CD4-positive, alpha-beta memory T cell (primary cell): ENCODE results near the gene CDSN. TPM values are rescaled to one million over a fixed set of nuclear protein-coding genes. Genes with fewer than 3 reads are reported as not detected.

Experiments
- CTCF ChIA-PET: fragments of 350-600 bp; sonication (Branson Sonifier 250); formaldehyde crosslinking; loops from one replicate; lab custom pipeline; 2021; ENCODE audit warnings: inconsistent platforms; ENCODE audit not compliant: partially characterized antibody; lab: Charles Lee
- POLR2A ChIA-PET: fragments of 350-600 bp; sonication (Branson Sonifier 250); formaldehyde crosslinking; loops from one replicate; lab custom pipeline; 2021; ENCODE audit not compliant: partially characterized antibody; lab: Charles Lee
- DNase-seq, 5 donors: peaks; one replicate each; pipeline versions ENCODE4 v3.0.0 to v3.0.0-alpha.2; 2020 to 2022; ENCODE audit warnings: mixed read lengths in 1 of 5
- H3K27ac ChIP-seq: one replicate; pipeline ENCODE4 v1.7.0; 2013; ENCODE audit warnings: low read depth, low read length
- H3K27me3 ChIP-seq: 2 replicates; pipeline ENCODE4 v1.7.0; 2013; ENCODE audit warnings: mild to moderate bottlenecking, low read length, moderate library complexity; ENCODE audit not compliant: insufficient read depth
- H3K36me3 ChIP-seq: 2 replicates; pipeline ENCODE4 v1.7.0; 2013; ENCODE audit warnings: mild to moderate bottlenecking, low read length, moderate library complexity; ENCODE audit not compliant: insufficient read depth
- H3K4me1 ChIP-seq: 2 replicates; pipeline ENCODE4 v1.7.0; 2013; ENCODE audit warnings: mild to moderate bottlenecking, low read length, moderate library complexity; ENCODE audit not compliant: insufficient read depth
- H3K4me3 ChIP-seq, 2 donors: one replicate each; pipeline ENCODE4 v1.7.0; 2013; ENCODE audit warnings: low read length in 2 of 2, mild to moderate bottlenecking in 1 of 2
- H3K9me3 ChIP-seq, 2 donors: one replicate each; pipeline ENCODE4 v1.7.0; 2013; ENCODE audit warnings: low read length in 2 of 2, control low read depth in 1 of 2; ENCODE audit not compliant: control insufficient read depth in 1 of 2
- H3K27ac Mint-ChIP-seq, 7 donors: one replicate each; pipeline ENCODE4 v1.8.0; 2020 to 2021; ENCODE audit warnings: mixed read lengths in 7 of 7, mild to moderate bottlenecking in 6 of 7, inconsistent platforms in 3 of 7, moderate library complexity in 3 of 7
- H3K27me3 Mint-ChIP-seq, 2 donors: one replicate each; pipeline ENCODE4 v1.8.0; 2020 to 2021; ENCODE audit warnings: mixed read lengths in 2 of 2
- H3K36me3 Mint-ChIP-seq, 2 donors: one replicate each; pipeline ENCODE4 v1.8.0; 2020 to 2021; ENCODE audit warnings: mixed read lengths in 2 of 2, inconsistent platforms in 1 of 2, mild to moderate bottlenecking in 1 of 2
- H3K4me1 Mint-ChIP-seq, 4 donors: one replicate each; pipeline ENCODE4 v1.8.0; 2020 to 2021; ENCODE audit warnings: mixed read lengths in 4 of 4, mild to moderate bottlenecking in 1 of 4
- H3K4me3 Mint-ChIP-seq, 8 donors: one replicate each; pipeline ENCODE4 v1.8.0; 2020 to 2021; ENCODE audit warnings: mixed read lengths in 8 of 8, mild to moderate bottlenecking in 7 of 8, moderate library complexity in 6 of 8, inconsistent platforms in 3 of 8
- H3K9me3 Mint-ChIP-seq, 8 donors: one replicate each; pipeline ENCODE4 v1.8.0; 2020 to 2021; ENCODE audit warnings: mixed read lengths in 8 of 8, mild to moderate bottlenecking in 5 of 8, inconsistent platforms in 3 of 8, moderate library complexity in 1 of 8
- intact Hi-C: fragments of 100-400 bp; cut with micrococcal nuclease; formaldehyde crosslinking; loops from one replicate; pipeline ENCODE4 v1.15.1; 2023
- polyA plus RNA-seq, 2 donors: library from polyadenylated mRNA; unstranded; fragments of 300-500 nt; fragmentation: Illumina TruSeq; gene quantifications; one replicate each; pipeline ENCODE4 v1.2.3, GENCODE V29; 2021
- total RNA-seq, 2 experiments: library from RNA; stranded (reverse); gene quantifications; one replicate each; pipeline ENCODE4 v1.2.3, GENCODE V29; 2021

CDSN gene
- total and polyA plus RNA-seq, 4 experiments from 2014 or later: not detected

DNA sequence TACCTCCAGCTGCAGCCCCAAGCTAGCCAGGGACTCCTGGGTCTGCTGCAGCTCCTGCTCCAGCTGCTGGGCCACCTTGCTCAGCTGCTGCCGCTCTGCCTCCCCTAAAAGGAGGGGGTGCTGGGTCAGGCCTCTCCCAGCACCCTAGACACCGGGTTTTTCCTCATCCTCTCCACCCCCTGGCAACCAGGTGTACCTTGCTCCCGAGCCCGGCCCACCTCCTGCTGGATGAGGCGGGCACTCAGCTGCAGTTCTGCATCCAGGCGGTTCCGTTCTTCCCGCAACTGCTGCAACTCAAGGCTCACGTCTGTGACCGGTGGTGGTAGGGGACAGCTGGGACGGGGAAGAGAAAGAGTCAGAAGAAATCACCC is 24.7 kb upstream of the CDSN start:
- no peak overlapping the region for H3K27ac Mint-ChIP-seq
- no peaks in the 10 kb centered on the region for H3K27me3 Mint-ChIP-seq
- H3K4me3 Mint-ChIP-seq: no peak overlapping the region
- POLR2A ChIA-PET: no interaction called here
- H3K27ac ChIP-seq: no peak overlapping the region
- no peaks in the 10 kb centered on the region for H3K4me1 Mint-ChIP-seq
- no peak overlapping the region for H3K4me3 ChIP-seq
- no peak for DNase-seq
- CTCF ChIA-PET: interaction anchor here (1.6 kb wide), 1 partner anchor 222 kb away, joined by 3 read pairs; no protein-coding TSS in a partner anchor
- H3K36me3 ChIP-seq: no peaks in the 10 kb centered on the region
- H3K36me3 Mint-ChIP-seq: peaks cover 4 to 12% of the 10 kb centered on the region in 2 donors
- no peaks in the 10 kb centered on the region for H3K9me3 ChIP-seq
- H3K4me1 ChIP-seq: no peaks in the 10 kb centered on the region
- intact Hi-C loops: no loop called here
- no peaks in the 10 kb centered on the region for H3K9me3 Mint-ChIP-seq
- H3K27me3 ChIP-seq: no peaks in the 10 kb centered on the region

DNA sequence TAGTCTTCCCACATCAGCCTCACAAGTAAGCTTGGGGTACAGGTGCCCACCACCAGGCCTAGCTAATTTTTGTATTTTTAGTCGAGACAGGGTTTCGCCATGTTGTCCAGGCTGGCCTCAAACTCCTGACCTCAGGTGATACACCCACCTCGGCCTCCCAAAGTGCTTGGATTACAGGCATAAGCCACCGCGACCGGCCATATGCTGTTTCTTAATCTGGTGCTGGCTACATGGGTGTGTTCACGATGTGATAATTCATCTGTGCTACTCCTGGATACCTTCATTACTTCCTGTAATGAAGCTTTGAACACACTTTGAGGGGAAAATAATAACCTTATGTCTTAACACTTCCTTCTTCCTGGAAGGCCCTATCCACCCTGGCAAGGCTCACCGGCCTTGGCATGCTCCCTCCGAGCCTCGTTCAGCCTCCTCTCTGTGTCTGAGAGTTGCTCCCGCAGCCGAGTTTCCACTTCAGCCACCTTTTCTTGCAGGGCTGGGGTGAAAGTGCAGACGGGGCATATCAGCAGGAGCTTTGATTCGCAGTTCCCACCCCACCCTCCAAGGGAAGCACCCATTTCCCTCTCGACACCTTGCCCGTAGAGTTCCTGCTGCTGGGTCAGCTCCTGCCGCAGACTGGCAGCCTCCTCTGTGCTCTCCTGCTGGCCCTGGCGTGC is 24.2 kb upstream of the CDSN start:
- Mint-ChIP-seq H3K27ac (peak overlapping the region in 2 of 7 donors; percentile 22 to 35), H3K27me3 (no peaks in the 10 kb centered on the region)
- POLR2A ChIA-PET: no interaction called here

DNA sequence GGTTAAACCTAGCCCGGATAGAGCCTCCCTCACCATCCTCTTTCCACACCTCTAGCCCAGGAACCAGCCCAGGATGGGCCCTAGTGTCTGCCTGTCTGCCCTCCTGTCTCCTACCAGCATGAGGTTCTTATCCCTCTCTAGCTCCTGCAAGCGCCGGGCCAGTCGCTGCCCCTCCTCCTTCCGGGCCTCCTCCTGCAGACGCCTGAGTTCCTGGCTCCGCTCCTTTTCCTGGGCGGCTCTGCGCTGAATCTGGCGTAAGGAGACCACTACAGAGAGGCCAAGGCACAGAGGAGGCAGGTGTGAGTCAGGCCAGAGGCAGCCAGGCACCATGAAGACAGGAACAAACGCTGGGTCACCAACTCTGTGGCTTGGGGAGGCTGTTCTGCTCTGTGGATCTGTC is 22.9 kb upstream of the CDSN start:
- POLR2A ChIA-PET: no interaction called here
- H3K4me3 Mint-ChIP-seq: no peak overlapping the region

More for the DNA sequence above, 24.2 kb upstream of the CDSN start:
- Mint-ChIP-seq H3K4me1 (no peaks in the 10 kb centered on the region), H3K4me3 (no peak overlapping the region), H3K9me3 (no peaks in the 10 kb centered on the region), H3K36me3 (peaks cover 4 to 12% of the 10 kb centered on the region in 2 donors)
- no peaks in the 10 kb centered on the region for H3K27me3 ChIP-seq
- no peak overlapping the region for H3K27ac ChIP-seq
- CTCF ChIA-PET: interaction anchor here (1.4 to 1.6 kb wide), 3 partner anchors 9 to 222 kb away, joined by 3 read pairs; no protein-coding TSS in a partner anchor
- no peak for DNase-seq
- H3K4me3 ChIP-seq: no peak overlapping the region
- H3K4me1 ChIP-seq: no peaks in the 10 kb centered on the region
- no peaks in the 10 kb centered on the region for H3K36me3 ChIP-seq
- intact Hi-C loops: no loop called here
- H3K9me3 ChIP-seq: no peaks in the 10 kb centered on the region

DNA sequence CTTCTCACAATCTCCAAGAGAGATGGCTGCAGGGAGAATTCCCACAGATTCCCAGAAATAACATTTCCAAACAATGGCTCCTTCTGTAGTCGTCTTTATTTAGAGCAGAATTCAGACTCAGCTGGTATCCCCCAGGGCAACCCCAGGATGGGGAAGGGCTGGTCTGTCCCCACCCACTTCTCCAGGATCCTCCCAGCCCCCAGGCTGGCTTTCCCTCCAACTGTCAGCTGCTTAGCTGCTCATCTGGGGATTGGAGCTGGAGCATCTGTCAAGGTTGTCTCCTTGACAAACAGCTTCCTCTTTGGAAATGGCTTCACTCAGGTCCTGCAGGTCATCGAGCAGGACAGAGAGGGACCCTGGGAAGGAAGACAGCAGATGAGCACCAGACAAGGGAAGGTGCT is 22.1 kb upstream of the CDSN start:
- ChIA-PET POLR2A (interaction anchor here (1.6 kb wide), 1 partner anchor 17 kb away, joined by 4 read pairs; no protein-coding TSS in a partner anchor), CTCF (interaction anchor here (0.9 to 1.8 kb wide), 3 partner anchors 12 to 224 kb away, joined by 3 to 5 read pairs (median 4); no protein-coding TSS in a partner anchor)
- Mint-ChIP-seq H3K27me3 (peaks cover 0 to 2% of the 10 kb centered on the region in 2 donors), H3K4me1 (peaks cover 3 to 10% (median 4%) of the 10 kb centered on the region in 4 donors), H3K9me3 (no peaks in the 10 kb centered on the region), H3K36me3 (peaks cover 4 to 11% of the 10 kb centered on the region in 2 donors), H3K27ac (peak overlapping the region in 1 of 7 donors; percentile 55), H3K4me3 (no peak overlapping the region)
- no peaks in the 10 kb centered on the region for H3K27me3 ChIP-seq
- no peak overlapping the region for H3K27ac ChIP-seq
- DNase-seq: no peak
- H3K9me3 ChIP-seq: no peaks in the 10 kb centered on the region
- intact Hi-C loops: no loop called here
- H3K4me3 ChIP-seq: no peak overlapping the region
- no peaks in the 10 kb centered on the region for H3K36me3 ChIP-seq
- H3K4me1 ChIP-seq: peaks cover 5% of the 10 kb centered on the region

More for the DNA sequence above, 22.9 kb upstream of the CDSN start:
- no peaks in the 10 kb centered on the region for H3K36me3 ChIP-seq
- Mint-ChIP-seq H3K36me3 (peaks cover 4 to 11% of the 10 kb centered on the region in 2 donors), H3K4me1 (peaks cover 0 to 4% (median 0%) of the 10 kb centered on the region in 4 donors), H3K27ac (peak overlapping the region in 2 of 7 donors; percentile 29 to 52), H3K9me3 (no peaks in the 10 kb centered on the region), H3K27me3 (no peaks in the 10 kb centered on the region)
- H3K27ac ChIP-seq: no peak overlapping the region
- H3K4me3 ChIP-seq: no peak overlapping the region
- intact Hi-C loops: no loop called here
- no peak for DNase-seq
- H3K27me3 ChIP-seq: no peaks in the 10 kb centered on the region
- CTCF ChIA-PET: interaction anchor here (1.4 to 1.5 kb wide), 2 partner anchors 8 to 10 kb away, joined by 3 read pairs; no protein-coding TSS in a partner anchor
- no peaks in the 10 kb centered on the region for H3K4me1 ChIP-seq
- no peaks in the 10 kb centered on the region for H3K9me3 ChIP-seq

DNA sequence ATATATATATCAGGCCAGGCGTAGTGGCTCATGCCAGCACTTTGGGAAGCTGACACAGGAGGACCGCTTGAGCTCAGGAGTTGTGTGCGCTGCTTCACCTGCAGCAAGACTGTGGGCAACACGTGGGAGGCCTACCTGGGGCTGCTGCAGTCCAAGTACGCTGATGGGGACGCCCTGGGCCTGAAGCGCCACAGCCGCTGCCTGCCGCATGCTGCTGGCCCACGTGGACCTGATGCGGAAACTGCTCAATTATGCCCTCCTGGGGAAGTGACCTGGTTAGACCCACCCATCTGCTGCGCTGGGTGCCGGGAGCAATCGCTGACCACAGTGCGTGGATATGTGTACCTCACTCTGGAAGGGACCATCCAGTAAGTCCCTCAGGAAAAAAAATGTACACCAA is 20.4 kb upstream of the CDSN start:
- no peak overlapping the region for H3K4me3 Mint-ChIP-seq
- H3K27ac ChIP-seq: no peak overlapping the region
- no peak for DNase-seq
- H3K4me3 ChIP-seq: no peak overlapping the region
- H3K36me3 Mint-ChIP-seq: peaks cover 2 to 9% of the 10 kb centered on the region in 2 donors
- no peak overlapping the region for H3K27ac Mint-ChIP-seq
- H3K9me3 ChIP-seq: no peaks in the 10 kb centered on the region
- H3K9me3 Mint-ChIP-seq: no peaks in the 10 kb centered on the region
- H3K4me1 Mint-ChIP-seq: peaks cover 3 to 11% (median 5%) of the 10 kb centered on the region in 4 donors
- intact Hi-C loops: no loop called here
- no peaks in the 10 kb centered on the region for H3K36me3 ChIP-seq
- no peaks in the 10 kb centered on the region for H3K27me3 ChIP-seq
- peaks cover 0 to 2% of the 10 kb centered on the region in 2 donors for H3K27me3 Mint-ChIP-seq
- peaks cover 5% of the 10 kb centered on the region for H3K4me1 ChIP-seq
- CTCF ChIA-PET: interaction anchor here (1.5 kb wide), 1 partner anchor 14 kb away, joined by 3 read pairs; no protein-coding TSS in a partner anchor
- POLR2A ChIA-PET: interaction anchor here (1.6 kb wide), 1 partner anchor 18 kb away, joined by 4 read pairs; no protein-coding TSS in a partner anchor

DNA sequence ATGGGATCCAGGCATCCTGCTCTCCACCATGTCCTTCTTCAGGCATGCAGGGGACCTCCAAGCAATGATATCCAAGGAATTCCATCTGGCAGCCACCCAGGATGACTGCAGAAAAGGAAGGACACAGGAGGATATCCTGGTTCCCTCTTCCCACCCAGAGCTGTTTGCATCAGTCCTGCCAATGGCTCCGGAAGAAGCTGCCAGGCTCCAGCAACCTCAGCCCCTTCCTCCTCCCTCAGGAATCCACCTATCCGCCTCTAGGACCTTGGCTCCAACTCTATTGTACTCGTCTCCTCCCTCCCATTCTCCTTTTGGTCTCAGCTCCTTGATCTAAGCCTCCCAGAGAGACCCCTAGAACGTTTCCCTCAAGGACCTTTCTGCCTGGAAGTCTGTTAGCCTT is 19.4 kb upstream of the CDSN start:
- Mint-ChIP-seq H3K9me3 (no peaks in the 10 kb centered on the region), H3K27me3 (peaks cover 0 to 2% of the 10 kb centered on the region in 2 donors), H3K4me1 (peaks cover 3 to 11% (median 5%) of the 10 kb centered on the region in 4 donors), H3K4me3 (no peak overlapping the region), H3K27ac (peak overlapping the region in 2 of 7 donors; percentile 32 to 63), H3K36me3 (peaks cover 0 to 5% of the 10 kb centered on the region in 2 donors)
- H3K9me3 ChIP-seq: no peaks in the 10 kb centered on the region
- H3K27ac ChIP-seq: no peak overlapping the region
- ChIA-PET CTCF (interaction anchor here (1.2 to 5.2 kb wide), 6 partner anchors 10 to 227 kb away, joined by 3 to 67 read pairs (median 8); no protein-coding TSS in a partner anchor), POLR2A (interaction anchor here (3.2 to 3.4 kb wide), 2 partner anchors 58 to 227 kb away, joined by 13 to 19 read pairs; no protein-coding TSS in a partner anchor)
- H3K27me3 ChIP-seq: no peaks in the 10 kb centered on the region
- DNase-seq: no peak
- no peaks in the 10 kb centered on the region for H3K36me3 ChIP-seq
- peaks cover 5% of the 10 kb centered on the region for H3K4me1 ChIP-seq
- no peak overlapping the region for H3K4me3 ChIP-seq
- intact Hi-C loops: loop anchor here (5.0 kb wide), 1 partner anchor 248 kb away; no protein-coding TSS in a partner anchor

DNA sequence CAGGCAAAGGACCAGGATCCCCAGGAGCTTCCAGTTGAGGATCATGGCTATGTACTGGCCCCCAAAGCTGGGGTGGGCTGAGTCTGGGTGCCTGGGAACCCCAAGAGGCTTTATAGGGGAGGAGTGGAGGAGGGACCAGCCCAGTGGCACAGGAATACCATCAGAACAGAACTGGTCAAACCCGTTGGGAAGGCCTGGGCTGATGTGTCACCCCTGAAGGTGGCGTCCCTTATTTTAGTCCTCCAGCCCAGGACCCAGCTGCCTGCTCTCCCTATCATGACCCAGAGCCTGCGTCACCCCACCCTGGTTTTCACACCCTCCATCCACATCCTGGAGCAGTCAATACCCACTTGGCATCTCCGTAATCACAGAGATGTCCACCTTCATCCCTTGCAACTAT is 18.7 kb upstream of the CDSN start, which contains the start of gene PSORS1C2:
PSORS1C2 (minus strand) TSS at position 85 of the 400 bp plus-strand sequence; CDS start at position 45, 40 bp downstream.
- peak within 1 kb of the TSS in 2 of 7 donors; percentile 32 to 63 for H3K27ac Mint-ChIP-seq
- CTCF ChIA-PET: interaction anchor here (1.1 to 5.2 kb wide), 9 partner anchors 8 to 238 kb away, joined by 3 to 67 read pairs (median 10); no protein-coding TSS in a partner anchor
- H3K9me3 Mint-ChIP-seq: no peaks in the 10 kb centered on the region
- no peak for DNase-seq
- Histone ChIP-seq H3K4me1 (peaks cover 5% of the 10 kb centered on the region), H3K27ac (no peak within 1 kb of the TSS), H3K9me3 (no peaks in the 10 kb centered on the region), H3K27me3 (no peaks in the 10 kb centered on the region), H3K36me3 (no peaks in the 10 kb centered on the region), H3K4me3 (no peak within 1 kb of the TSS)
- peaks cover 3 to 11% (median 5%) of the 10 kb centered on the region in 4 donors for H3K4me1 Mint-ChIP-seq
- intact Hi-C loops: loop anchor here (5.0 kb wide), 1 partner anchor 248 kb away; no protein-coding TSS in a partner anchor
- POLR2A ChIA-PET: interaction anchor here (0.7 to 3.4 kb wide), 3 partner anchors 58 to 228 kb away, joined by 3 to 19 read pairs (median 13); no protein-coding TSS in a partner anchor
- peaks cover 0 to 2% of the 10 kb centered on the region in 2 donors for H3K27me3 Mint-ChIP-seq
- H3K36me3 Mint-ChIP-seq: no peaks in the 10 kb centered on the region
- peak within 1 kb of the TSS in 4 of 8 donors; percentile 22 to 86 (median 56) for H3K4me3 Mint-ChIP-seq
